C4-2B (cell line): ENCODE results near the gene PTH1R.

Experiments used
- CTCF ChIP-seq: fragments of 450-650 bp; conservative IDR thresholded peaks from 2 replicates; pipeline ENCODE4 v1.5.1; 2017; ENCODE audit warnings: mild to moderate bottlenecking
- ZFX ChIP-seq: fragments of 450-650 bp; IDR thresholded peaks from 2 replicates; pipeline ENCODE4 v1.6.1; 2017

- TF ChIP-seq CTCF: no peak
- no peak for TF ChIP-seq ZFX
These were observed 24.6 kb upstream of the PTH1R start for GRCh38 chr3:46852839-46853355.
